HG02610 (cell line): ENCODE measurements around the gene NFATC4.
"Not testable (repeated sequence)": the region's sequence is repeated elsewhere in the genome, so short reads cannot be mapped to it uniquely, and the experiment has no call there.

ENCODE experiments used
- ATAC-seq: cut with Tn5 transposase; IDR thresholded peaks from one replicate; pipeline ENCODE4 v1.9.1; 2021; ENCODE audit warnings: mild to moderate bottlenecking, moderate library complexity; ENCODE audit not compliant: unreplicated experiment

NFATC4 gene

DNA sequence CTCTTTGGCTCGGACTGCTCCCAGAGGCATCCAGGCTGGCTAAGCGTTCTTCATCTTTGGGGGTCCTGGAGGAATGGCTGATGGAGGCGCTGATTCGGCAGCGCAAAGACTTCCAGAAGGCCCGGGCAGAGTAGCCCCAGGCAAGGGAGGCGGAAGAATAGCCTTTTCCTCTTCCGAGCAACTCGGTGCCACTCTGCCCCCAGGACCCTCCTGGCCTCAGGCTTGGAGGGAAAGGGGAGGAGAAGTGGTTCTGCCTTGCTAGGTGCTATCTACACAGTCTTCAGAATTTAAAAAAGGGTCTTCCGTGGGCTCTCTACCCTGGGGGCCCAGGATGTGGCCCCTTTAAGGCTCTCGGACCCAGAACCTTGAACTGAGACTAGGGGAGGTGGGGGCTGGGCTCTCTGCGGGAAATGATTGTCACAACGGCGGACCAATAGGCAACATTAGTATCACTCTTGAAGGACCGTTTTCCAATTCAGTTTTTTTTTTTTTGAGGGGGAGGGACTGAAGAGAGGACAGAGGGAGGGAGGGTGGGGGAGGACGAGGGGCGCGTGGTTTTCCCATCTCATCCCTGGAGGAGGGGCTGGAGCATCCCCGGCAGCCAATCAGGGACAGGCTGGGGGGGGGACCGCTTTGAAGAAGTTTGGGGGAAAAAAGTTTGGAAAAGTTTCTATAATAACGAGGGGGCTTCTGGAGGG is at the start of gene NFATC4:
NFATC4 (plus strand) TSS at position 671 of the 698 bp plus-strand sequence. CDS start 157 bp downstream, outside the sequence.
- ATAC-seq = peak; percentile 23

DNA sequence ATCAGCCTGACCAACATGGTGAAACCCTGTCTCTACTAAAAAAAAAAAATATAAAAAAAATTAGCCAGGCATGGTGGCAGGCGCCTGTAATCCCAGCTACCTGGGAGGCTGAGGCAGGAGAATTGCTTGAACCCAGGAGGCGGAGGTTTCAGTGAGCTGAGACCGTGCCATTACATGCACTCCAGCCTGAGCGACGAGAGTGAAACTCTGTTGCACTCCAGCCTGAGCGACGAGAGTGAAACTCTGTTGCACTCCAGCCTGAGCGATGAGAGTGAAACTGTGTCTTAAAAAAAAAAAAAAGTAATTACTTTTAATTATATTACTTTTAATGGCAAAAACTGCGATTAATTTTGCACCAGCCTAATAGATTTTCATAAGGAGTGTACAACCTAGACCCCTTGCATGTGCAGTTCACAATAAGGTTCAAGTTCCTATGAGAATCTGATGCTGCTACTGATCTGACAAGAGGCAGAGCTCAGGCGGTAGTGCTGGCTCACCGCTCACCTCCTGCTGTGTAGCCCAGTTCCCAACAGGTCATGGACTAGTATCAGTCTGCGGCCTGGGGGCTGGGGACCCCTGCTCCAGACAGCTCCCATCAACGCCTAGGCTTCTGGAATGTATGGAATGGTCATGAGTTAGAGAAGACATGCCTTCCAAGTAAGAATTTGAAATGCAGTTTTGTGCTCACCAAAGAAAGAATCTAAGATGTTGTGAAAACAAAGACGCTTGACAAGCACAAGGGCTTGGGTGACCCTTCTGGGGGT is 46.6 kb upstream of the NFATC4 start:
- ATAC-seq = no peak

DNA sequence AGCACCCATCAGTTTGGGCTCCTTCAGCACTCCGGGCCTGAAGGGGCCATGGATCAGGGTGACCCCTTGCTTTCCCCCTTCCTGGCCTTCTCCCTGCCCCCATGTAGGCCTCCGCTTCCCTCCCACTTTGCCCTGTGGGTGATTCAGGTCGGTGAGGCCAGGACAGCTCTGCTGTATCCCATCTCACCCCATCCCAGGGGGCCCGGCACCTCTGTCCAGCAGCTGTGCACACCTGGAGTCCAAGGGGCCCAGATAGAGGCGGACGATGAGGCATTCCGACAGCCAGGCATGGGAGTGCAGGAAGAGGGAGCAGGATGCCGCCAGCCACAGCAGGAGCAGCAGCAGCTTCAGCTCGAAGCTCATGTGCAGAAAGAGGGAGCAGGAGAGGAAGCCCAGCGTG is 45.3 kb upstream of the NFATC4 start:
- ATAC-seq = no peak

DNA sequence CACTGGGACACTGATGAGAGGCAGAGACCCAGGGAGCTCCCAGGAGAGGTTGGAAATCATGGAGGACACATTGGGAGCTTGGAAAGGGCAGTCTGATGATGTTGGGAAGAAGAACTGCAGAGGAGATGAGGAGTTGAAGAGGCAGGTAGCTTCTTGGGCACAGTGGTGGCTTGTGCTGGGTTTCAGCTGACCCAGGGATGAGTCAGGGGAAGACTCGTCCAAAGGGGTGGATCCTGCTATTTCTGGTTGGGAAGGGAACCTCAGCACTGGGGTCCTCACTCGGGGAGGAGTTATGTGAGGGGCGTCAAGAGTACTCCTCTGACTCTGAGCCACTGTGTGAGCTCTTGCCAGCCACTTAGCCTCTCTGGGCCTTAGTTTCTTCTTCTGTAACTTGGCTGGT is 44.6 kb upstream of the NFATC4 start:
- no peak for ATAC-seq

DNA sequence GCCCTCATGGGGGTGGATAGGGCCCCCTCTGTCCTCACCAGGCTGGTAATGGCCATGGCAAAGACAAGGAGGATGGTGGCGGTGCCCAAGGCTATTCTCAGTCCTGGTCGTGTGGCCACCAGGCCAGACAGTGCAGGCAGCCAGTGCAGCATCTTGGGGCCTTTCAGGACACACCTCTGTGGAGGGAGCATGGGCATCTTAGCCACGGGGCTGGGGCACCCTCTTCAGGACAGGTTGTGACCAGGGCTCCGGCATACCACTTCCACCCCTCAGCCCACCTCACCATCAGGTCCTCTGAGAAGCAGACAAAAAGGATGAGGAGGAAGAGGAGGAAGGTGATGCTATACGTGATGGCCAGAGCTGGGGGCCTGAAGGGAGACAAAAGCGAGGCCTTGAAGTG is 44.0 kb upstream of the NFATC4 start:
- ATAC-seq = no peak

DNA sequence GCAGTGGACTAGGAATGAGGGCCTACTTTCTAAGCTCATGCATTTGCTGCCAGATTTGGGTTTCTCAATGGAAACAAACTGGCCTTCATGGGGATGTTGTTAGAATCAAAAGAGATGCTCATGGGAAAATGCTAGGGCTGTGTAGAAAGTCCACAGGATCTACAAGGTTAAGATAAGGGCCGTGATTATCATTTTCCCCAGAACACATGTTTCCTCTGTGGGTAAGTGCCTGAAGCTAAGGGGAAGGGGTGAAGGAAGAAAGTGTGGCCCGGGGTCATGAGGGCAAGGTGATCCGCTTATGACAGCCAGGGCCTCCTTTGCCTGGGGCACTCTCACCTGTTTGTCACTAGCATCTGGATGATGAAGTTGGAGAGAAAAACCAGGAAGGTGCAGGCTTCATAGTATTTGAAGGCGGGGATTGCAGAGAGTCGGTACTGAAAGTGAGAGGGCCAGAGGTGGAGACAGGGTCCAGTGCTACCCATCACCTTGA is 42.9 kb upstream of the NFATC4 start:
- ATAC-seq = no peak

DNA sequence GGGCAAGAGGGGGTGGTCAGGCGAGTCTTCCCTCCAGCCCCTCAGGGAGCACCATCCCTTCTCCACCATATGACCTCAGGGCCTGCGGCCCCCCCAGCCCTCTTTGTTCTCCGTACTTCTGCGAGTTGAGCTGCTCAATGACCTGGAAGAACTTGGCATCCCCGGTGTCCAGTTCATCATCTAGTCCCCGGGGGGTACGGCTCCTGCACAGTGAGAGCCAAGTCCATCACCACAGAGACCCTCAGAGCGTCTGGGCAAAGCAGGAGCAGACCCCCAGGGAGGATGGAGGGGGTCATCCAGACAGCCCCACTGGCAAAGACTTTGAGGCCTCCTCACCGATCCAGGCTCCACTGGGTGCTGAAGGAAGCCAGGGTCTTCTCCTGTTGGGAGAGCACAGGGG is 42.0 kb upstream of the NFATC4 start:
- ATAC-seq = no peak

DNA sequence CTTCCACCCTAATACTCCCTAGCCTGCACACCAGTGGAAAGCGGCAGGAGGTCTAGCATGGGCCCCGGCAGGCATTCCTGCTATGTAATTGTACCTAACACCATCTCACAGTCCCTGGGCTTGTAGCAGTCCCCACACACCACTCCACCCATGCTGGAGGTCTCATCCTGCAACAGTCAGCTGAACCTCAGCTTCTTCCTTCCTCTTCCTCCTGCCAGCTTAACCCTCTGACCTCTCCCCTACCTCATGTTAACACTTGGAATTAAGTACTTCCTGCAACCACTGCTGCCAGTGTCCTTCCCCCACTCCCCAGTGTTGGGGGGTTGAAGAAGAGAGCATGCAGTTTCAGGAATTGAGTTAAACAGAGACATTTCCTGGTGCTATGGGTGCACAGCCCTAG is 40.7 kb upstream of the NFATC4 start:
- no peak for ATAC-seq

DNA sequence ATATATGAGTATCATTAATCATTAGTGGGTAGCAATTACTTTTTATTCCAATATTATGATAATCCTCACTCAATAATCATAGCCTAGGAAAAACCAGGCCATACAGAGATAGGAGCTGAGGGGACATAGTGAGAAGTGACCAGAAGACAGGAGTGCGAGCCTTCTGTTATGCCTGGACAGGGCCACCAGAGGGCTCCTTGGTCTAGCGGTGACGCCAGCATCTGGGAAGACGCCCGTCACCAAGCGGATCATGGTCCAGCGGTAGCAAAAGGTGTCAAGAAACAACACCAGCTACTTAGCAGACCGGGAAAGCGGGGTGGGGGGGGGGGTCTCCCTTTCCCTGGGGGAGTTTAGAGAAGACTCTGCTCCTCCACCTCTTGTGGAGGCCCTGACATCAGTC is 40.1 kb upstream of the NFATC4 start:
- not testable (repeated sequence) for ATAC-seq

DNA sequence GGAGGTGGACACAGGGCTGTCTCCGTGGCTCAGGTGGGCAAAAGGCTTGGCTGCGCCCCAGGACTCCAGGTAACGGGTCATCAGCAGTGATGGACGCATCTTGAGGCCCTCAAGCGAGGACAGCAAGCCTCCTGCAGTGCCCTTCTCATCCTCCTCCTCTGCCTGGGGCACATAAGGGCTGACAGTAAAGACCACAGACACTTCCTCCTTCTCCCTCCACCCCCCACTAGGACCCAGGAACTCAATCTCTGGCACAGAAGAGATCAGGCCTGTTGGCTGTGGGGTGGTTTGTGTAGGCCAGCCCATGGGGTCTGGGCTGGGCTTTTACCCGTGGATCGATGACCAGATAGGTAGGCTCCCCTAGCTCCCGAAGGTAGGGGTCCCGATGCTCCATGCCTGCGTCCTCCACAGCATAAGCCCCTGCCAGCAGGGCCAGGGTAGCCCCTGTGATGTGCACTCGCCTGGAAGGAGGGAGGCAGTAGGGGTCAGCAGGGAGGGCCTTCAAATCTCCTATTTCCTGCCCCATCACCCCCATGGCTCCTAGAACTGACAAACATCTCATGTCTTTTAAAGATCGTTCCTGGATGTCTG is 38.8 kb upstream of the NFATC4 start:
- no peak for ATAC-seq

DNA sequence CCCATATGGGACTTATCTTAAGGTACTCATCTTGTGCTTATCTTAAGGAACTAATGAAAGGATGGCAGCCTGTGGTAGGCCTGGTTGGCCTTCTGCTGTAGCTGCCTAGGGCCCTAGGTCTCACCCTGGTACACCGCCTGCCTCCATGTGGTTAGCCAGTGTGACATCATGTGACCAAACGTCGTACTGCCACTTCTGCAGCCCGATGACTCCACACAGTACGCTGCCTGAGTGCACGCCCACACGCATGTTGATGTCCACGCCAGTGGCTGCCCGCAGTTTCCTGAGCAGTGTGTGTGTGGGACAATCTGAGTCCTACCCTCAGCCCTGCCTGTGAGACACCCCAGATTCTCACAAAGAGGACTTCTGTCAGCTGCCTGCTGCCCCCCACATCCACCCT is 38.2 kb upstream of the NFATC4 start:
- no peak for ATAC-seq

DNA sequence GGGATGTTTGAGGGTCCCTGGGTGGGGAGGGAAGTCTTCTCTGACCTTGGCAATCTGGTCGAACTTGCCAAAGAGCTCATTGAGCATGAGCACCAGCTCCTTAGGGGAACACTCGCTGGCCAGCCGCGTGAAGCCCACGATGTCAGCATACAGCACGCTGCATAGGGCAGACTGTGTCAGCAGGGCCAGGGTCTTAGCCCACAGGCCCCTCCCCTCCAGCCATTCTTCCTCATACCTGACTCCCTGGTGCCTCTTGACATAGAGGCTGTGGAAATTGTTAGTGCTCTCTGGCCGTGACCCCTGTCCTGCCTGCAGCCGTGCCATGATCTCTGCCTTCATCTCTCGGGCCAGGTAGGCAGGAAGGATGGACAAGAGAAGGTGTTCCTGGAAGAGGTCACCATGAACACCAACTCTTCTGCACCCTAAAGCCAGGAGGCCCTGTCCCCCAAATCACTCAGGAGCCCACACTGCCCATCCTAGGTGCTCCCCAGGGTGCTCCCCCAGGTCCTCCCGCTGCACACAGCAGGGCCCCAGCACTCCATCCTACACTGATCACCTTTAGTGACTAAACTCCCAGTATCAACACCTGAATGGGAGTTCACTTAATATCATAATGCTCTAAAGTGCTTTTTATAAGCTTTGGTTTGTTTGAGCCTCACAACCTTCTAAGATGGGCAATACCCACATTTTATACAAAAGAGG is 36.9 kb upstream of the NFATC4 start:
- no peak for ATAC-seq

DNA sequence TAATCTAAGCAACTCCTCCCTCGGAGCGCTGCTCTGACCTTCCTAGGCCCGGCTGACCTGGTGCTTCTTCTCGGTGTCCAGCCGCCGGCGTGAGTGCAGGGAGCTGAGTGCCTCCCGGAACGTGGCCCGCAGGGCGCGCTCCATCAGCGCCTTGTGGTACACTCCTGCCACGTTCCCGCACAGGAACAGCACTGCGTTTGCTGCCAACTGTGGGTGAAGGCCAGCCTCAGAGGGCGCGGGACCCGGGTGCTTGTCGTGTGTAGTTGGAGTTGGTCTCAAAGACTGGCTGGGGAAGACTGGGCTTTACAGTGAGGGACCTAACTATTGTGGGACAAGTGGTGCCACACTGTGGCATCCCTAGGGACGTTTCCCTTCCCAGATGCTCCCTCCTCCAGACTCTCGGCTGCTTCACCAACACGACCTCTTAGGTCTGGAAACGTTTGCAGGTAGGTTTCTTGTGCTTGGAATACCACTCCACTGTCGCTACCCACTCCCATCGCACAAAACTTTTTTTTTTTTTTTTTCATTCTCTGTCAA is 36.2 kb upstream of the NFATC4 start:
- no peak for ATAC-seq

DNA sequence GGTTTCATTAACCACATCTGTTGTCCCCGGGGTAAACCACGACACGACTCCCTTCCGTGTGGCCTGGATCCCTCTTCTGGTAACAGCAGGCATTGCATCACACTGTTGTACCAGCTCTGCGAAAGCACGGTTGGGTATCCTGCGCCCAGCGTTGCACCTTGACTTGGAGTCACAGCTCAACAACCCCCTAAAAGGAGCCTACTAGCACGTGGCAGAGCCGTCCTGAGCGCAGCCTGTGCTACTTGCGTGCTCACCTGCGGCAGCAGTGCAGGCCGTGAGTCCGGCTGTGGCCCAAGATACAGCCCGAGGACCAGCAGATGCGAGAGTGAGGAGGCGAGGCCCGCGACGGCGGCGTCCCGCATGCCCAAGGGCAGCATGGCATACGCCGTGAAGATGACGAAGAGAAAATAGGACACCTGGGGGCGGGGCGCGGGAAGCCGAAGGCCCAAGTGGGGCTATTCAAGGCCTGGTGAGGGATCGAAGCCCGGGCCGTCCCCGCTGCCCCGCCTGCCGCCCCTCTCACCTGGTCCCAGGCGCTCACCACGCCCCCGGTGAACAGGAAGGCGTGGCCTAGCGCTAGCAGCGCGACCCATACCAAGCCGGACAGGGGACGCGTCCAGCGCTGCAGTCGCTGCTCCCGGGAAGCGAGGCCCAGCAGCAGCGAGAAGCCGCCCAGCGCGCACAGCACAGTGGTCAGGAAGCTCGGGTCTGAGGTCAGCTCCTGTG is 35.6 kb upstream of the NFATC4 start:
- ATAC-seq = peak; percentile 79

DNA sequence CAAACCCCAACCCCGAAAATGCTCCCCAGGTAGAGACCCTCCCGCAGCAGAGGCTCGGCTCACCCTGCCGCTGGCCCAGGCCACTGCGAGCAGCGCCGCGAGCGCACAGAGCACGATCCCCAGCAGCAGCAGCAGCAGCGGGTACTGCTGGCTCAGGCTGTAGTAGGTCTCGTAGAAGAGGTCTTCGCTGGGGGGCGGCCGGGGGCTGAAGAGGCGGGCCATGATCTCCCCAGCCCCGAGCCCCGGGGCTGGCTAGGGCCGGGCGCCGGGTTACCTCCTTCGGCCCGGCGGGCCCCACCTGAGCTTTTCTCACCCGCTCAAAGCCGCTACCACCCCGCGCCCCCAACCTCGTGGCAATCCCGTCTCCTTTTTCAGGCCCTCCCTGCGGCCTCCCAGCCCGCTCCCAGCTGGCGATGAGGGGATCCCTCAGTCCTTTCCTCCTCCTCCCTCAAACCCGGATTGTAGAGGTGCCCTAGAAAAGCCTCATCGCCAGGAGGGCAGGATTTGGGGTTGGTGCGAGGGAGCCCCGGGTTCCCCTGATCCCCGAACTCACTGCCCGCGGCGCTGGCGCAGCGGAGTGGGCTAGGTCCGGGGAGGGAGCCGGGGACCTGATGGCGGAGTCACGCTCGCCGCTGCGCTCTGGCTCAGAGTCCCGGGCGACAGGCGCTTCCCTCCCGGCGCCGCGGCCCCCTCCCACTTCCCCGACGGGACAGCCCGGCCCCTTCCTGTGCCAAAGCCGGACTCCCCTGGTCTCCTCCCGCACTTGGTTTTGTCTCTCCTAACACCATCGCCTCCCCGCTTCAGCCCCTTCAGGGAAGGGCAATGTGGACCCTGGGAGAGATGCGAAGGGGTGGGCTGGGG is 33.3 kb upstream of the NFATC4 start, which contains the start of gene ADCY4:
ADCY4 (minus strand) TSS at position 641 of the 861 bp plus-strand sequence; CDS start at position 222, 419 bp downstream.
- ATAC-seq = no peak

DNA sequence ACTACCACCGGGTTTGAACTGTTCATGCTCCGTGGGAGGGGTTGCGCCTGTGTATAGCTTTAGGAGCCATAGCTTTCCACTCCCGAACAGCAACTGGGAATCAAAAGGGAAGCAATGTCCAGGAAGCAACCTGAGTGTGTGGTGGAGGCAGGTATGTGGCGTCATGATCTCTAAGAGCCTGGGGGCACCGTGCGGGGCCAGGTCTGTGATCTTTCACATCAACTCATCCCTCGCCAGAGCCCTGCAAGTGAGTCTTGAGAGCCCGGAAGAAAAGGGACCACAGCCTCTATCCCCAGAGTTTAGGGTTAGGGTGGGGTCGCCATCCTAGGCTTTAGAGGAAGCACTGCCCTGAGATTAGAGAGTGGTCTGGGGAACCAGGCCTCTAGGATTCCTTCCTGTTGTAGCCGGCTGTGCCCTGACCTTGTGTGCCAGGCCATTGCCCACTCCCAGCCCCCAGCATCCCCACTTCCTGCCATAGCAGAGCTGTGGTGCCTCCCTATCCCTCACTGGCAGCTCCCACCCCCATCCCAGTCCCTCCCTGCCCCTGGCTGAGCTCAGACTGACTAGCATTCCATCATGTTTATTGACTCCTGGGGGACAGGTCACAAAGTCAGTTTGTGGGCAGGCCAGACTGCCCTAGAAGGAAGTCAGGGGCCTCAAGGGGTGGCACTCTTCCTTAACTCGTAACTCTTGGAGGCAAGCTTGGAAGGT is 32.4 kb upstream of the NFATC4 start:
- ATAC-seq = no peak

DNA sequence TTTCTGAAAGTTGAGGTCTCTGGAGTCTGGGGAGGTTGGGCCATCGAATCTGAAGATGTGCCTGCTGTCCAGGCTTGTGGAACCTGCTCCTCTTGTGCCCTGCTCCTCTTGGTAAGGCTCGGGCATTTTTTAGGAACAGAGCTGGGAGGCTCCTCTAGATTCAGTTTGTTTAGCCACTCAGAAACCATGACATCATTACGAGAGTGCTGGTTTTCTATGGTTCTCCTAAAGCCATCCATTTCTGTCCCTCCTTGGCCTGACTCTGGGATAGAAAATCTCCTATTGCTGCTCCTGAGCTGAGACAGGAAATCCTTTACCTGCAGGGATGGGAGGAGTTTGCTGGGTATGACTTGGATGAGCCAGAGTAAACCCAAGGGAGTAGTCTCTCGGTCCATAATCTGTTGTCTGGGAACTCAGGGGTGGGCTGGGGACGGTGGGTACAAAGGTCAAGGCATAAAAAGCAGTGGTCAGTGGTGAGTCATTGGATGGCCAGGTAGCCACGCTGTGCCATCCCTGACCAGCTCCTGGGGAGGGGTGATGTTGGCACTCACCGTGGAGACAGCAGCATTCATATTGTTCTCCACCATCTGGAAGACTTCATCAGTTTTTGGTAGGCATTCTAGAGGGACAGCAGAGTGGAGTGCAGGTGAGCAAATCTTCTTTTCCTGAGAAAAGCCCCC is 30.7 kb upstream of the NFATC4 start:
- ATAC-seq = no peak

DNA sequence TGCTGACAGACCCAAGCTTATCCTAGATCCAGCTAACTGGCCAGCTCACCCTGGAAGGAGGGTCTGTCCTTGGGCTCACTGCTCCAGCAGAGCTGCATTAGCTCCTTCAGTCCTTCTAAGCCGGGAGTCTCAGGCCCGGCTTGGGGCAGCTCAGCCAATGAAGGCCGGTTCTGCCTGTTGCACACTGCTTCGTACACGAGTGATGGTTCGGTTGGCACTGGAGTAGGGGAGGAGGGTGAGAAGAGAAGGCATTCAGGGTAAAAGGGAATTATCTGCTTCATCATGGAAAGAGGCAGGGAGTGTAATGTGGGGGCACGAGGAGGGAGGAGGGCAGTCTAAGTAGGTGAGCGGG is 30.2 kb upstream of the NFATC4 start:
- ATAC-seq = no peak
